ENCODE data around the gene MYH10.

DNA sequence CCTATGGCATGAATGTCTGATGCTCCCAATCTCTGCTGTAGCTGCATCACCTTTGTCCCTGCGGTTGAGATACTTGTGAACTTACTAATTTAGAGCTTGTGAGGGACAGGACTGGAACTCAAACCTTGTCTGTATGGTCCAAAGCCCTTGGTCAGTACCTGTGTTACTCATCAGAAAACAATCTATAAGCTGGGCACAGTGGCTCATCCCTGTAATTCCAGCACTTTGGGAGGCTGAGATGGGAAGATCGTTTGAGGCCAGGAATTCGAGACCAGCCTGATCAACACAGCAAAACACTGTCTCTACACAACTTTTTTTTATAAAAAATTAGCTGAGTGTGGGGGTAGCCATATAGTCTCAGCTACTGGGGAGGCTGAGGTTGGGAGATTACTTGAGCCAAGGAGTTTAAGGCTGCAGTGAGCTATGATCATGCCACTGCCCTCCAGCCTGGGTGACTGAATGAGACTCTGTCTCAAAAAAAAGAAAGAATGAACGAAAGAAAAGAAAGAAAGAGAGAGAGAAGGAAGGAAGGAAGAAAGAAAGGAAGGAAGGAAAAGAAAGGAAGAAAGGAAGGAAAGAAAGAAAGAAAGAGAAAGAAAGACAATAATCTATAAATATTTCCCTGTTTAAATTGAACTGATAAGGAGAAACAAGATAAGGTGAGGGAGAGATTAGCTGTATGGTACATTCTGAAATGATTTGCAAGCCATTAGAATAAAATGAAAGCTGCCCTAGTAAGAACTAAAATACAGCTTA is 31.7 kb upstream of the MYH10 start:
- TF ChIP-seq EP300 (IDR thresholded peaks at IDR 0.05) (no peak), POLR2AphosphoS5 (IDR thresholded peaks at IDR 0.05) (no peak)
- TF ChIP-seq, protein P1, sequence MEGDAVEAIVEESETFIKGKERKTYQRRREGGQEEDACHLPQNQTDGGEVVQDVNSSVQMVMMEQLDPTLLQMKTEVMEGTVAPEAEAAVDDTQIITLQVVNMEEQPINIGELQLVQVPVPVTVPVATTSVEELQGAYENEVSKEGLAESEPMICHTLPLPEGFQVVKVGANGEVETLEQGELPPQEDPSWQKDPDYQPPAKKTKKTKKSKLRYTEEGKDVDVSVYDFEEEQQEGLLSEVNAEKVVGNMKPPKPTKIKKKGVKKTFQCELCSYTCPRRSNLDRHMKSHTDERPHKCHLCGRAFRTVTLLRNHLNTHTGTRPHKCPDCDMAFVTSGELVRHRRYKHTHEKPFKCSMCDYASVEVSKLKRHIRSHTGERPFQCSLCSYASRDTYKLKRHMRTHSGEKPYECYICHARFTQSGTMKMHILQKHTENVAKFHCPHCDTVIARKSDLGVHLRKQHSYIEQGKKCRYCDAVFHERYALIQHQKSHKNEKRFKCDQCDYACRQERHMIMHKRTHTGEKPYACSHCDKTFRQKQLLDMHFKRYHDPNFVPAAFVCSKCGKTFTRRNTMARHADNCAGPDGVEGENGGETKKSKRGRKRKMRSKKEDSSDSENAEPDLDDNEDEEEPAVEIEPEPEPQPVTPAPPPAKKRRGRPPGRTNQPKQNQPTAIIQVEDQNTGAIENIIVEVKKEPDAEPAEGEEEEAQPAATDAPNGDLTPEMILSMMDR (IDR thresholded peaks at IDR 0.05) = no peak

Data from stomach (tissue), 4 donors.